Liver (tissue), 3 donors: ENCODE data around the gene TFDP1.

Source experiments
- JUND ChIP-seq, 2 donors: IDR thresholded peaks; 2 replicates each; pipeline ENCODE4 v1.6.1; 2016; ENCODE audit warnings: antibody characterized with exemption in 2 of 2
- TAF1 ChIP-seq: conservative IDR thresholded peaks from 2 replicates; pipeline ENCODE4 v1.6.1; 2016; ENCODE audit warnings: antibody characterized with exemption, mild to moderate bottlenecking
- TF ChIP-seq, protein P1 (sequence below): fragments of 150-350 bp; IDR thresholded peaks from 2 replicates; pipeline ENCODE4 v1.5.1; 2017; ENCODE audit warnings: improper control_type of control experiment, low read depth, low read length; ENCODE audit not compliant: missing input control
- TF ChIP-seq, protein P2 (sequence below): IDR thresholded peaks from 2 replicates; pipeline ENCODE4 v1.6.1; 2016; ENCODE audit warnings: antibody characterized with exemption
- TF ChIP-seq, protein P3 (sequence below): IDR thresholded peaks from 2 replicates; pipeline ENCODE4 v1.6.1; 2016; ENCODE audit warnings: antibody characterized with exemption, mild to moderate bottlenecking
- donor health status: healthy.
- donor health status: healthy.

DNA sequence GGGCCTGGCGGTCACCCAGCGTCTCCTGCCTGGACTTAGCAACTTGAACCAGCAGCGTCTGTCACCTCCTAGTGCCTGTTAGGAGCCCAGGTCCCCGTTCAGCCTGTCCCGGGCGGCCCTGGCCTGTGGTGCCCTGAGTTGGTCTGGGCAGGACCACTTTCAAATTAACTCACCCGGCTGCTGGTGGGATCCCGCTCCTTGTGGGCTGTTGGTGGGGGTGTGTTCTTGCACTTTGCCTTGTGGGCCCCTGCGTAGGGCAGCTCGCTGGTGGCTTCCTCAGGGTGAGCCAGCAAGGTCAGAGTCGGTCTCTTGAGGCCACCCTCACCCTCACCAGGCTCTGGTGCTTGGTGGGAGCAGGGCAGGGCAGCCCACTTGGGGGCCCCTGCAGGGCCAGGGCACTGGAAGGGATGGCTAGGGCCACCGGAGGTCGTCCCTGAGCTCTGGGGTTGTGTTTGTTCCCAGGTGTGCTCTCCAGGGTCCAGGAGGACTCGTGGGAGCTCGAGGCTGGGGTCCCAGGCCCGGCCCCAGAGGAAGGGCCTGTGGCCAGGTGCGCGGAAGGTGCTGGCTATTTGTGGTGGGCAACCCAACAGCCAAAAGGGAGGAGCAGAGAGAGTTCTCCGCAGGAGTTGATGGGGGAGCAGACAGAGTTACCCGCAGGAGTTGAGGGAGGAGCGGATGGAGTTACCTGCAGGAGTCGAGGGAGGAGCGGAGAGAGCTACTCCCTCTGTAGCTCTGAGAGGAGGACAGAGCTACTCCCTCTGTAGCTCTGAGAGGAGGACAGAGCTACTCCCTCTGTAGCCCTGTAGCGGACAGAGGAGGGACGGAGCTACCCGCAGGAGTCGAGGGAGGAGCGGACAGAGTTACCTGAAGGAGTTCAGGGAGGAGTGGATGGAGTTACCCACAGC, 16.9 kb downstream of the TFDP1 start:
- no peak for TF ChIP-seq TAF1
- TF ChIP-seq, protein P1, sequence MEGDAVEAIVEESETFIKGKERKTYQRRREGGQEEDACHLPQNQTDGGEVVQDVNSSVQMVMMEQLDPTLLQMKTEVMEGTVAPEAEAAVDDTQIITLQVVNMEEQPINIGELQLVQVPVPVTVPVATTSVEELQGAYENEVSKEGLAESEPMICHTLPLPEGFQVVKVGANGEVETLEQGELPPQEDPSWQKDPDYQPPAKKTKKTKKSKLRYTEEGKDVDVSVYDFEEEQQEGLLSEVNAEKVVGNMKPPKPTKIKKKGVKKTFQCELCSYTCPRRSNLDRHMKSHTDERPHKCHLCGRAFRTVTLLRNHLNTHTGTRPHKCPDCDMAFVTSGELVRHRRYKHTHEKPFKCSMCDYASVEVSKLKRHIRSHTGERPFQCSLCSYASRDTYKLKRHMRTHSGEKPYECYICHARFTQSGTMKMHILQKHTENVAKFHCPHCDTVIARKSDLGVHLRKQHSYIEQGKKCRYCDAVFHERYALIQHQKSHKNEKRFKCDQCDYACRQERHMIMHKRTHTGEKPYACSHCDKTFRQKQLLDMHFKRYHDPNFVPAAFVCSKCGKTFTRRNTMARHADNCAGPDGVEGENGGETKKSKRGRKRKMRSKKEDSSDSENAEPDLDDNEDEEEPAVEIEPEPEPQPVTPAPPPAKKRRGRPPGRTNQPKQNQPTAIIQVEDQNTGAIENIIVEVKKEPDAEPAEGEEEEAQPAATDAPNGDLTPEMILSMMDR, result no peak
- TF ChIP-seq, protein P2, sequence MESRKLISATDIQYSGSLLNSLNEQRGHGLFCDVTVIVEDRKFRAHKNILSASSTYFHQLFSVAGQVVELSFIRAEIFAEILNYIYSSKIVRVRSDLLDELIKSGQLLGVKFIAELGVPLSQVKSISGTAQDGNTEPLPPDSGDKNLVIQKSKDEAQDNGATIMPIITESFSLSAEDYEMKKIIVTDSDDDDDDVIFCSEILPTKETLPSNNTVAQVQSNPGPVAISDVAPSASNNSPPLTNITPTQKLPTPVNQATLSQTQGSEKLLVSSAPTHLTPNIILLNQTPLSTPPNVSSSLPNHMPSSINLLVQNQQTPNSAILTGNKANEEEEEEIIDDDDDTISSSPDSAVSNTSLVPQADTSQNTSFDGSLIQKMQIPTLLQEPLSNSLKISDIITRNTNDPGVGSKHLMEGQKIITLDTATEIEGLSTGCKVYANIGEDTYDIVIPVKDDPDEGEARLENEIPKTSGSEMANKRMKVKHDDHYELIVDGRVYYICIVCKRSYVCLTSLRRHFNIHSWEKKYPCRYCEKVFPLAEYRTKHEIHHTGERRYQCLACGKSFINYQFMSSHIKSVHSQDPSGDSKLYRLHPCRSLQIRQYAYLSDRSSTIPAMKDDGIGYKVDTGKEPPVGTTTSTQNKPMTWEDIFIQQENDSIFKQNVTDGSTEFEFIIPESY, result no peak
- no peak for TF ChIP-seq JUND (IDR thresholded peaks at IDR 0.05)
- TF ChIP-seq, protein P3, sequence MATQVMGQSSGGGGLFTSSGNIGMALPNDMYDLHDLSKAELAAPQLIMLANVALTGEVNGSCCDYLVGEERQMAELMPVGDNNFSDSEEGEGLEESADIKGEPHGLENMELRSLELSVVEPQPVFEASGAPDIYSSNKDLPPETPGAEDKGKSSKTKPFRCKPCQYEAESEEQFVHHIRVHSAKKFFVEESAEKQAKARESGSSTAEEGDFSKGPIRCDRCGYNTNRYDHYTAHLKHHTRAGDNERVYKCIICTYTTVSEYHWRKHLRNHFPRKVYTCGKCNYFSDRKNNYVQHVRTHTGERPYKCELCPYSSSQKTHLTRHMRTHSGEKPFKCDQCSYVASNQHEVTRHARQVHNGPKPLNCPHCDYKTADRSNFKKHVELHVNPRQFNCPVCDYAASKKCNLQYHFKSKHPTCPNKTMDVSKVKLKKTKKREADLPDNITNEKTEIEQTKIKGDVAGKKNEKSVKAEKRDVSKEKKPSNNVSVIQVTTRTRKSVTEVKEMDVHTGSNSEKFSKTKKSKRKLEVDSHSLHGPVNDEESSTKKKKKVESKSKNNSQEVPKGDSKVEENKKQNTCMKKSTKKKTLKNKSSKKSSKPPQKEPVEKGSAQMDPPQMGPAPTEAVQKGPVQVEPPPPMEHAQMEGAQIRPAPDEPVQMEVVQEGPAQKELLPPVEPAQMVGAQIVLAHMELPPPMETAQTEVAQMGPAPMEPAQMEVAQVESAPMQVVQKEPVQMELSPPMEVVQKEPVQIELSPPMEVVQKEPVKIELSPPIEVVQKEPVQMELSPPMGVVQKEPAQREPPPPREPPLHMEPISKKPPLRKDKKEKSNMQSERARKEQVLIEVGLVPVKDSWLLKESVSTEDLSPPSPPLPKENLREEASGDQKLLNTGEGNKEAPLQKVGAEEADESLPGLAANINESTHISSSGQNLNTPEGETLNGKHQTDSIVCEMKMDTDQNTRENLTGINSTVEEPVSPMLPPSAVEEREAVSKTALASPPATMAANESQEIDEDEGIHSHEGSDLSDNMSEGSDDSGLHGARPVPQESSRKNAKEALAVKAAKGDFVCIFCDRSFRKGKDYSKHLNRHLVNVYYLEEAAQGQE, result no peak
